HG02798 (cell line): ENCODE measurements around the gene NEK11.

Source experiments
- ATAC-seq: cut with Tn5 transposase; IDR thresholded peaks from one replicate; pipeline ENCODE4 v1.9.1; 2021; ENCODE audit warnings: mild to moderate bottlenecking; ENCODE audit not compliant: unreplicated experiment, poor library complexity

Gene NEK11

DNA sequence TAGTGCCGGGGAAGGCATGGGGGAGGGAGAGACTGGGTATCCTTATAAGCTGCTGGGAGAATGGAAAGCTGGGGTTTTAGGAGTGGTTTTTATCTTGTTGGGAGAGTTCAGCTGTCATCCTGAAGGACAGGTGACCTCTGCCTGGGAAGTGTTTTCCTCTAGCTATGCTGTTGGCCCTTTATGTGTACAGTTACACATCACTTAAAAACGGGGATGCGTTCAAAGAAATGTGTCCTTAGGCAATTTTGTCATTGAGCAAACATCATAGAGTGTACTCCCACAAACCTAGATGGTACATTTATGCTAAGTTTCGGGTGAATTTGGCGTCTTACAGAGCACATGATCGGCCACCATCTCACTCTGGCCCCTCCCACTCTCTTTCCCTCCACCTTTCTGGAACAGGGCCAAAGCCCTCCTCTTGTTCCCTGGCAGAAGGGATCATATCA lies 190.6 kb downstream of the NEK11 start:
- no peak for ATAC-seq

DNA sequence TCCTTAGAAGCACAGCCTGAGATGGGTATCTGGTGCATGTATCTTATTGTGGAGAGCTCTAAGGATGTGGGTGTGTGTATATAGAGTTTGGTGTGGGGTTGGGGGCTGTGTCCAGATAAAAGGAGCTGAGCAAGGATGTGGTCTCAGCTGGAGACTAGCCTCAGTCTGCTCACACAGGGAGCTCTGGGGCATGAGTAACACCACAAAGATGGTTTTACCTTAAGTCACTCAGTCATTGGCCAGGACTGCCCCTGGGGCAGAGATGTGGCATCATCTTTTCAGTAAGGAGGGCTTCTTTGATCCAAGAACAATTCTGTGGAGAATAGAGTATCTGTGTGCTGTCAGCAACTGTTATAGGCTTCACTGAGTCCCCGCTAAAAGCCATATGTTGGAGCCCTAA lies 191.5 kb downstream of the NEK11 start:
- no peak for ATAC-seq

DNA sequence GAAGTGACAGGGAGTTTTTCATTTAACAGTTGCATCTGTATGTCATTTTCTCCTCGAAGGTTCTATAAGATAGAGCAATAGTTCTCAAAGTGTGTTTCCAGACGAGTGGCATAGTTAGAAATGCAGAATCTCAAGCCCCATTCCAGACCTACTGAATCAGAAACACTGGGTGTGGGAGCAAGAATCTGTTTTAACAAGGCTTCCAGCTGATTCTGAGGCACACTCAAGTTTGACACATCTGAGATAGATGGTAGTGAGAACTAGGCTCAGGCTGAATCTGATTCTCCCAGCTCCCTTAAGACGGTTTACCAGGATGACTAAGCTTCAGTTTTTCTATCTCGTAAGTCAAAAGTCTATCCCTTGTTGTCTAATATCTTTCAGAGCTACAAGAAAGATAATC lies 195.1 kb downstream of the NEK11 start:
- ATAC-seq = no peak

- no peak for ATAC-seq
Measured at GRCh38 chr3:131222599-131222998, 195.9 kb downstream of the NEK11 start.

GRCh38 chr3:131223373-131224289 lies 197.0 kb downstream of the NEK11 start:
- ATAC-seq = no peak

DNA sequence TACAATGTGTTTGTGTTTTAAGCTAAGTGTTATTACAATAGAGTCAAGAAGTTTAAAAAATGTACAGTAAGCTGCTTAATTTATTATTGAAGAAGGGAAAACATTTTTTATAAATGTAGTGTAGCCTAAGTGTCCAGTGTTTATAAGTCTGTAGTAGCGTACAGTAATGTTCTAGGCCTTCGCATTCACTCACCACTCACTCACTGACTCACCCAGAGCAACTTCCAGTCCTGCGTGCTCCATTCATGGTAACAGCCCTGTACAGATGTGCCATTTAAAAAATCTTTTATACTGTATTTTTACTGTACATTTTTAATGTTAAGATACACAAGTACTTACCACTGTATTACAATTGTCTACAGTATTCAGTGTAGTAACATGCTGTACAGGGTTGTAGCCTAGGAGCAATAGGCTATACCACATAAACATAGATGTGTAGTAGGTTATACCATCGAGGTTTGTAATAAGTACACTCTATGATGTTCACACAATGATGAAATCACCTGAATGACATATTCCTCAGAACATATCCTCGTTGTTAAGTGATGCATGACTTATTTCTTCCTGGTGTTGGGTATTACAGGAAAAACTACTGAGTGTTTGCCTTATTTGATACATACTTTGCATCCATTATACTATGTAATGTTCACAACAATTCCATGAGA lies 198.3 kb downstream of the NEK11 start:
- no peak for ATAC-seq

- no peak for ATAC-seq
Measured at GRCh38 chr3:131228522-131228921, 201.8 kb downstream of the NEK11 start.

GRCh38 chr3:131231710-131232389 lies 205.2 kb downstream of the NEK11 start:
- ATAC-seq = no peak

DNA sequence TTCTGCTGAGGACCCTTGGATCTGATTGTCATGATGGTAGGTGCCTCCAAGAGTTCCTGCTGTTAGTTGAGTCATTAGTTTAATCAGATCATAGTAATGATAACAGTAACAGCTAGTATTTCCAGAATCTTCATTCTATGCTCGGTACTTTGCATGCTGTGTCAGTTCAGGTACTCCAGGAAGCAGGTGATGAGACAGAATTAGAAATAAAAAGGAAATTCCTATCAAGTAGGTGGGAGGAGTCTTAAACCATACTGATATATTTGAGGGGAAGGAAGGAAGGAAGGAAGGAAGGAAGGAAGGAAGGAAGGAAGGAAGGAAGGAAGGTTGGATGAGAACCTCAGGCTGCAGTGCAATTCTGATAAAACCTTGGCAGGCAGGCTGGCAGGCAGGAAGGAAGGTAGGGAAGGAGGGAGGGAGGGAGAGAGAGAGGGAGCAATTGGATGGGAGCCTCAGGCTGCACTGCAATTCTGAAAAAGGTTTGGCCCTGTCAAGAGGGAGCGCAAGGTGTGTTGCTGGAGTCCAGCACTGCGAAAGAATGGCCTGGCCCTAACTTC lies 206.1 kb downstream of the NEK11 start:
- no peak for ATAC-seq

DNA sequence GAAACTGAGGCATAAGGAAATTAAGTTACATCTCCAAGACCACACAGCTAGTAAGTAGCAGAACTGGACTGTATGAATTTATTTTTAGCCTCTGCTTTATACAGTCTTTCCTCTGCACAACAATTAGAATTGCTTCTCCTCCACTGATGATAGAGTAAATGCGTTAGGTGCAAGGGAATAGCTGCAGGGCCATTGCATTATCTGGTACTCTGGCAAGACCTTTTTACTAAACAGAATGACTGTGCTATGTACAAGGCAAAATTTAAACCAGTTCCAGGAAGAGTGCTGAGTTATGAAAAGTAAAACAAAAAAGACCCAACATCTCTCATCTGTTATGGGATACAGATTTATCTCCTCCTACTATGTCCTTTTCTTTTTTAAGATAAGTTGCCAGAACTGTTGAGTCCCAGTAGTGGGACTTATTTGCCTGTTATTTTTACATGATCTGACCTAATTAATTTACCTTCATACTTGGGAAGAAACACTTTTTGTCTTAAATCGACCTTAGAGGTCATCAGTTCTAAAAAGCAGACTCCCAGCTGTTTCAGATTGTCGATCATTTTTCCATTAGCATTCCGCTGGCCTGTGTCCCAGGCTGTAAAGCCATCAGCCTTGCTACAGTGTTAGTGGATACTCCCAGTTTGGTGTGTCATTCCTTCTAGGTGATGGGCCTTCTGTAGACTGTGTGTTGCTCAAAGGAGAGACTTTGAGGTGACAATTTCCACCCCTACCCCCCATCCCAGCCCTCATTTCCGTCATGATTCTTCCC lies 207.4 kb downstream of the NEK11 start:
- no peak for ATAC-seq

- no peak for ATAC-seq
Measured at GRCh38 chr3:131236421-131236820, 209.7 kb downstream of the NEK11 start.

- no peak for ATAC-seq
Measured at GRCh38 chr3:131238496-131238895, 211.8 kb downstream of the NEK11 start.

GRCh38 chr3:131239267-131239666 lies 212.6 kb downstream of the NEK11 start:
- no peak for ATAC-seq

GRCh38 chr3:131242201-131242600 lies 215.5 kb downstream of the NEK11 start:
- ATAC-seq = no peak

DNA sequence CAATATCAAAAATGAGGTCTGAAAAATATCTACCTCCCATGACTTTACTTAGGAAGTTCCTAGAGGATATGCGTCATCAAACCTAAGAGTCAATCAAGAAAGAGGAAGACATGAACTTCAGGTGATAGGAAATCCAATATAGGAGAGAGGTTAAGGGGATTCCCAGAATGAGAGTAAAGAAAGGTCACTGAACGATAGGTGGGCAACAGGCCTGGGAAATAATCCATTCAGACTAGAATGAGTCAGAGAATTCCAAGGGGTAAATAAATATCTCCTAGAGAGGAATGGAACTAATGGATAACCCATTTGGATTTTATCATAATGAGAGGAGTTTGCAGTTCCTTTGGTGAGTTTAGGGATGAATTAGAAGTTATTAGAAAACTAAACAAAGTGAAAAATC lies 223.8 kb downstream of the NEK11 start:
- ATAC-seq = no peak

GRCh38 chr3:131260525-131260924 lies 233.8 kb downstream of the NEK11 start:
- ATAC-seq = no peak

DNA sequence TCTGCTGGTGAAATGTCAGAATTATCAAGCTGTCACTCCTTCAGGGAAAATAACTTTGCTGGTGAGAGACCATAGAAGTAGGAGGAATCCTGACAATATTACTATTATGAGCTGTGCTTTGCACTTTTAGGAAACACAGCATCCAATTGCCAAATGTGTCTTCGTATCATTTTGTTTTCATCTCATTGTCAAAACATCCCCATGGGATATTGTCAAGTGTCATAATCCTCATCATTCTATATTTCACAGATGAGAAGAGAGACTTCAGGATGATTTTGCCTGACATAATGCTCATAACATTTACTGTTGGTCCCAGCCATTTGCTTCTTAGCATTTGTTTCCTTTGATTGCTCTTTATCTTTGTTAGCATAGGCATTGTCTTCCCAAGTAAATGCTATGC lies 234.4 kb downstream of the NEK11 start:
- ATAC-seq = no peak

- no peak for ATAC-seq
Measured at GRCh38 chr3:131275556-131275955, 248.9 kb downstream of the NEK11 start.

- no peak for ATAC-seq
Measured at GRCh38 chr3:131277836-131278497, 251.3 kb downstream of the NEK11 start.

- no peak for ATAC-seq
Measured at GRCh38 chr3:131279577-131279976, 252.9 kb downstream of the NEK11 start.
